Lower lobe of right lung (tissue), 2 donors: ENCODE measurements around the gene WDR43. TPM values are rescaled to one million over a fixed set of nuclear protein-coding genes. Genes with fewer than 3 reads are reported as not detected.

Source experiments
- ATAC-seq, 2 donors: fragments of 200-7000 bp; cut with Tn5 transposase; one replicate each; pipeline ENCODE4 v1.9.1; 2020 to 2022; ENCODE audit warnings: mild to moderate bottlenecking in 2 of 2, moderate library complexity in 2 of 2
- DNase-seq: peaks from one replicate; pipeline ENCODE4 v3.0.0-alpha.2; 2020
- H3K27ac ChIP-seq: fragments of 200-600 bp; one replicate; pipeline ENCODE4 v1.8.0; 2022
- H3K27me3 ChIP-seq: fragments of 200-600 bp; one replicate; pipeline ENCODE4 v1.8.0; 2022; ENCODE audit warnings: low read depth
- H3K36me3 ChIP-seq: fragments of 200-600 bp; one replicate; pipeline ENCODE4 v1.8.0; 2022; ENCODE audit warnings: mild to moderate bottlenecking
- H3K4me1 ChIP-seq: fragments of 200-600 bp; one replicate; pipeline ENCODE4 v1.8.0; 2022
- H3K4me3 ChIP-seq: fragments of 200-600 bp; one replicate; pipeline ENCODE4 v1.8.0; 2022; ENCODE audit warnings: mild to moderate bottlenecking
- H3K9me3 ChIP-seq: fragments of 200-600 bp; one replicate; pipeline ENCODE4 v1.8.0; 2022
- CTCF ChIP-seq: fragments of 200-600 bp; IDR thresholded peaks from one replicate; pipeline ENCODE4 v1.8.0; 2022; ENCODE audit warnings: antibody characterized with exemption, mild to moderate bottlenecking
- intact Hi-C: fragments of 100-400 bp; cut with DNase I; formaldehyde crosslinking; loops from one replicate; pipeline ENCODE4 v1.11.0; 2022
- total RNA-seq: library from RNA; stranded (reverse); fragmentation: NEBNext Ultra II Directional; extraction: Animal tissue kit (Norgen Biotek cat#: 25700); gene quantifications from one replicate; pipeline ENCODE4 v1.2.1, GENCODE V29; 2021
- donor health status: DM: no; HTN: yes; CAD: no; lungs with severe emphysema.

WDR43 gene
- total RNA-seq, 1 donor from 2014 or later: 27.9 TPM

GRCh38 chr2:28904802-28905457 lies 10.5 kb downstream of the WDR43 start:
- H3K27ac ChIP-seq: no peak overlapping the region
- DNase-seq (no peak), ATAC-seq (no peak)
- H3K36me3 ChIP-seq: peaks cover 61% of the 10 kb centered on the region
- no peaks in the 10 kb centered on the region for H3K9me3 ChIP-seq
- TF ChIP-seq CTCF: no peak
- no peaks in the 10 kb centered on the region for H3K27me3 ChIP-seq
- H3K4me1 ChIP-seq: no peaks in the 10 kb centered on the region
- H3K4me3 ChIP-seq: no peak overlapping the region
- intact Hi-C loops: no loop called here

- Histone ChIP-seq H3K4me1 (no peaks in the 10 kb centered on the region), H3K9me3 (no peaks in the 10 kb centered on the region), H3K4me3 (no peak overlapping the region), H3K27ac (no peak overlapping the region), H3K36me3 (peaks cover 67% of the 10 kb centered on the region), H3K27me3 (no peaks in the 10 kb centered on the region)
- DNase-seq: no peak
- no peak for TF ChIP-seq CTCF
- ATAC-seq: no peak
- intact Hi-C loops: no loop called here
Measured at GRCh38 chr2:28905533-28905932, 11.1 kb downstream of the WDR43 start.

GRCh38 chr2:28906376-28906775 lies 11.9 kb downstream of the WDR43 start:
- H3K4me3 ChIP-seq: no peak overlapping the region
- no peaks in the 10 kb centered on the region for H3K9me3 ChIP-seq
- intact Hi-C loops: no loop called here
- H3K4me1 ChIP-seq: no peaks in the 10 kb centered on the region
- ATAC-seq: no peak
- H3K27ac ChIP-seq: no peak overlapping the region
- no peaks in the 10 kb centered on the region for H3K27me3 ChIP-seq
- no peak for TF ChIP-seq CTCF
- H3K36me3 ChIP-seq: peaks cover 75% of the 10 kb centered on the region
- DNase-seq: no peak

GRCh38 chr2:28906821-28907220 lies 12.4 kb downstream of the WDR43 start:
- intact Hi-C loops: no loop called here

GRCh38 chr2:28908172-28908571 lies 13.7 kb downstream of the WDR43 start:
- no peak for TF ChIP-seq CTCF

More at GRCh38 chr2:28906821-28907220, 12.4 kb downstream of the WDR43 start:
- H3K27ac ChIP-seq: no peak overlapping the region
- no peaks in the 10 kb centered on the region for H3K9me3 ChIP-seq
- peaks cover 80% of the 10 kb centered on the region for H3K36me3 ChIP-seq
- ATAC-seq: no peak
- H3K27me3 ChIP-seq: no peaks in the 10 kb centered on the region
- no peak overlapping the region for H3K4me3 ChIP-seq
- no peak for DNase-seq
- no peak for TF ChIP-seq CTCF
- H3K4me1 ChIP-seq: no peaks in the 10 kb centered on the region

More at GRCh38 chr2:28908172-28908571, 13.7 kb downstream of the WDR43 start:
- no peak overlapping the region for H3K4me3 ChIP-seq
- H3K27ac ChIP-seq: no peak overlapping the region
- no peaks in the 10 kb centered on the region for H3K27me3 ChIP-seq
- H3K9me3 ChIP-seq: no peaks in the 10 kb centered on the region
- H3K4me1 ChIP-seq: no peaks in the 10 kb centered on the region
- H3K36me3 ChIP-seq: peaks cover 84% of the 10 kb centered on the region
- ATAC-seq (no peak), DNase-seq (no peak)
- intact Hi-C loops: no loop called here
